PC-9 (cell line): ENCODE measurements around the gene SLITRK2. TPM values are rescaled to one million over a fixed set of nuclear protein-coding genes. Genes with fewer than 3 reads are reported as not detected.

ENCODE experiments used
- BruUV-seq: library from RNA; stranded (reverse); fragments of 400-500 nt; replicated peaks from 2 replicates; lab custom pipeline; 2021; lab: Mats Ljungman, UMichigan
- CTCF ChIA-PET: fragments of 300-600 bp; sonication (Branson Sonifier 250); formaldehyde crosslinking; loops from one replicate; lab custom pipeline; 2022; ENCODE audit warnings: antibody characterized with exemption; lab: Charles Lee
- POLR2A ChIA-PET: fragments of 300-600 bp; sonication (Branson Sonifier 250); formaldehyde crosslinking; loops from one replicate; lab custom pipeline; 2022; ENCODE audit warnings: antibody characterized with exemption; ENCODE audit not compliant: unreplicated experiment; lab: Charles Lee
- DNase-seq, 2 experiments: peaks; one replicate each; pipeline versions ENCODE4 v3.0.0 to v3.0.0-alpha.2; 2015 to 2022; ENCODE audit warnings: mixed read lengths in 1 of 2
- H2AFZ ChIP-seq: fragments of 200-600 bp; sonication (generic); 2 replicates; pipeline ENCODE4 v1.8.1; 2017; ENCODE audit warnings: antibody characterized with exemption
- H3F3A ChIP-seq: fragments of 200-600 bp; sonication (generic); 2 replicates; pipeline ENCODE4 v1.8.1; 2017; ENCODE audit warnings: antibody characterized with exemption, mild to moderate bottlenecking, low read depth; ENCODE audit not compliant: insufficient read depth
- H3K27ac ChIP-seq: fragments of 200-600 bp; sonication (generic); 2 replicates; pipeline ENCODE4 v1.6.1; 2016; ENCODE audit warnings: mixed run types
- H3K27me3 ChIP-seq: fragments of 200-600 bp; sonication (generic); 2 replicates; pipeline ENCODE4 v1.6.1; 2016; ENCODE audit warnings: low read depth, mixed run types; ENCODE audit not compliant: insufficient read depth
- H3K36me3 ChIP-seq: fragments of 200-600 bp; sonication (generic); 2 replicates; pipeline ENCODE4 v1.6.1; 2016; ENCODE audit warnings: low read depth, mixed run types
- H3K4me1 ChIP-seq: fragments of 200-600 bp; sonication (generic); replicated peaks from 2 replicates; pipeline ENCODE4 v1.6.1; 2016; ENCODE audit warnings: mixed run types; ENCODE audit not compliant: insufficient read depth
- H3K4me2 ChIP-seq: fragments of 200-600 bp; sonication (generic); 2 replicates; pipeline ENCODE4 v1.6.1; 2017; ENCODE audit warnings: mixed run types
- H3K4me3 ChIP-seq: fragments of 200-600 bp; sonication (generic); 2 replicates; pipeline ENCODE4 v1.6.1; 2016; ENCODE audit warnings: mixed run types
- H3K79me2 ChIP-seq: fragments of 200-600 bp; sonication (generic); 2 replicates; pipeline ENCODE4 v1.6.1; 2017; ENCODE audit warnings: low read depth, mixed run types
- H3K9me2 ChIP-seq: fragments of 200-600 bp; sonication (generic); 2 replicates; pipeline ENCODE4 v1.8.1; 2017; ENCODE audit warnings: mild to moderate bottlenecking; ENCODE audit not compliant: insufficient read depth
- H3K9me3 ChIP-seq: fragments of 200-600 bp; sonication (generic); 2 replicates; pipeline ENCODE4 v1.8.1; 2016; ENCODE audit warnings: low read depth; ENCODE audit not compliant: insufficient read depth
- H4K20me1 ChIP-seq: fragments of 200-600 bp; sonication (generic); 2 replicates; pipeline ENCODE4 v1.8.1; 2017; ENCODE audit not compliant: insufficient read depth
- CTCF ChIP-seq: fragments of 200-600 bp; sonication (generic); conservative IDR thresholded peaks from 2 replicates; pipeline ENCODE4 v1.6.1; 2017; ENCODE audit warnings: mixed run types, antibody characterized with exemption, mild to moderate bottlenecking, moderate library complexity
- EZH2 ChIP-seq: fragments of 200-600 bp; sonication (generic); IDR thresholded peaks from 2 replicates; pipeline ENCODE4 v1.8.0; 2017; ENCODE audit warnings: antibody characterized with exemption, low read depth
- intact Hi-C: fragments of 100-400 bp; cut with micrococcal nuclease; formaldehyde crosslinking; loops from one replicate; pipeline ENCODE4 v1.10.0; 2022; ENCODE audit not compliant: unreplicated experiment
- total RNA-seq: library from RNA; stranded (reverse); gene quantifications from 2 replicates; pipeline ENCODE4 v1.2.3, GENCODE V29; 2021

The SLITRK2 gene
- total RNA-seq, 1 experiment from 2014 or later, result not detected

- H4K20me1 ChIP-seq, result no peaks in the 10 kb centered on the region
- CTCF ChIA-PET, result no interaction called here
- no peak for DNase-seq
- H3K36me3 ChIP-seq, result no peaks in the 10 kb centered on the region
- H3K4me1 ChIP-seq, result no peaks in the 10 kb centered on the region
- no peaks in the 10 kb centered on the region for H3K27me3 ChIP-seq
- H3K9me3 ChIP-seq, result no peaks in the 10 kb centered on the region
- POLR2A ChIA-PET, result no interaction called here
- TF ChIP-seq EZH2 (no peak), CTCF (no peak)
- H3F3A ChIP-seq, result no peaks in the 10 kb centered on the region
- no TSS peak for BruUV-seq
- no peak overlapping the region for H3K4me2 ChIP-seq
- H3K79me2 ChIP-seq, result no peaks in the 10 kb centered on the region
- no peak overlapping the region for H3K4me3 ChIP-seq
- H2AFZ ChIP-seq, result no peak overlapping the region
- peaks cover 4% of the 10 kb centered on the region; the same call in 1 of the 2 replicates for H3K9me2 ChIP-seq
- H3K27ac ChIP-seq, result no peak overlapping the region
- intact Hi-C loops, result no loop called here
Measured at GRCh38 chrX:145803508-145803907, 14.1 kb upstream of the SLITRK2 start.

- Histone ChIP-seq H3K9me3 (no peaks in the 10 kb centered on the region), H3K4me3 (no peak overlapping the region), H3K27ac (no peak overlapping the region), H3K79me2 (no peaks in the 10 kb centered on the region), H2AFZ (no peak overlapping the region), H3K27me3 (peaks cover 20% of the 10 kb centered on the region), H3K36me3 (no peaks in the 10 kb centered on the region), H3K4me1 (no peaks in the 10 kb centered on the region), H3F3A (no peaks in the 10 kb centered on the region), H3K4me2 (no peak overlapping the region), H3K9me2 (no peaks in the 10 kb centered on the region), H4K20me1 (no peaks in the 10 kb centered on the region)
- TF ChIP-seq CTCF (no peak), EZH2 (no peak)
- no TSS peak for BruUV-seq
- ChIA-PET POLR2A (no interaction called here), CTCF (no interaction called here)
- intact Hi-C loops, result no loop called here
- DNase-seq, result no peak
Measured at GRCh38 chrX:145813081-145813480, 4.5 kb upstream of the SLITRK2 start.

GRCh38 chrX:145816601-145817315 lies 871 bp upstream of the SLITRK2 start:
- no peak overlapping the region for H3K4me3 ChIP-seq
- CTCF ChIA-PET, result no interaction called here
- DNase-seq, result no peak
- POLR2A ChIA-PET, result no interaction called here
- H3K9me3 ChIP-seq, result no peaks in the 10 kb centered on the region
- no peaks in the 10 kb centered on the region for H3K36me3 ChIP-seq
- intact Hi-C loops, result no loop called here
- no peak overlapping the region for H3K27ac ChIP-seq
- no peak overlapping the region for H3K4me2 ChIP-seq
- no peaks in the 10 kb centered on the region for H3F3A ChIP-seq
- TF ChIP-seq CTCF (no peak), EZH2 (no peak)
- no peaks in the 10 kb centered on the region for H3K79me2 ChIP-seq
- BruUV-seq, result no TSS peak
- H2AFZ ChIP-seq, result peak overlapping the region; percentile 31; the same call in 1 of the 2 replicates
- H3K4me1 ChIP-seq, result no peaks in the 10 kb centered on the region
- H3K27me3 ChIP-seq, result peaks cover 54% of the 10 kb centered on the region
- no peaks in the 10 kb centered on the region for H4K20me1 ChIP-seq
- H3K9me2 ChIP-seq, result no peaks in the 10 kb centered on the region
